ENCODE measurements around the gene CDYL.

CDYL gene

DNA sequence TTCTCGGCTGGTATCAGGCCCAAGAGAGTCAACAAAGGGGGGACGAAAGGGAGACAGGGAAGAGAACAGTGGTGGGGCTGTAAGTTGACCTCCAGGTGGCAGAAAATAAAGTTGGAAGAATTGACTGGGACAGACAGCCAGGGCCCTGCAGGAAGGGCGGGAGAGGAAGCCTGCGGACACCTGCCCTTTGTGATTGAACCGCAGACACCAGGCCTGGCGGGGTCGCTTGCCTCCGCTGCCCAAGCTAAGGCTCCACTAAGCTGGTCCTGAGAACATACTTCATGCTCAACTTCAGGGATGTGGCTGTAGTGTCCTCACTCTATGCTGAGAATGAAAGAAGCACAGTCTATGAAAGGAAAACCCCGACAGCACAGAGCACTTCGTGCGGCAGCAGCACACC lies 173.9 kb downstream of the CDYL start:
- H3K27me3 ChIP-seq (ENCODE audit: control insufficient read depth in 1 of 2, insufficient read depth in 2 of 2, low read length in 2 of 2) = no peaks in the 10 kb centered on the region
- H3K36me3 ChIP-seq (ENCODE audit: control insufficient read depth in 1 of 2, insufficient read depth in 2 of 2, low read length in 2 of 2) = peaks cover 12 to 49% of the 10 kb centered on the region in 2 donors
- H3K9ac ChIP-seq (ENCODE audit: low read depth in 1 of 2, low read length in 2 of 2) = no peak overlapping the region
- no peaks in the 10 kb centered on the region for H3K9me3 ChIP-seq (ENCODE audit: control insufficient read depth in 1 of 2, low read length in 2 of 2)
- H3K4me3 ChIP-seq (ENCODE audit: low read depth in 1 of 2, low read length in 2 of 2) = no peak overlapping the region
- no peak overlapping the region for H3K27ac ChIP-seq (ENCODE audit: low read depth, low read length)
- no peaks in the 10 kb centered on the region for H3K4me1 ChIP-seq (ENCODE audit: control insufficient read depth in 1 of 2, insufficient read depth in 2 of 2, low read length in 2 of 2)

DNA sequence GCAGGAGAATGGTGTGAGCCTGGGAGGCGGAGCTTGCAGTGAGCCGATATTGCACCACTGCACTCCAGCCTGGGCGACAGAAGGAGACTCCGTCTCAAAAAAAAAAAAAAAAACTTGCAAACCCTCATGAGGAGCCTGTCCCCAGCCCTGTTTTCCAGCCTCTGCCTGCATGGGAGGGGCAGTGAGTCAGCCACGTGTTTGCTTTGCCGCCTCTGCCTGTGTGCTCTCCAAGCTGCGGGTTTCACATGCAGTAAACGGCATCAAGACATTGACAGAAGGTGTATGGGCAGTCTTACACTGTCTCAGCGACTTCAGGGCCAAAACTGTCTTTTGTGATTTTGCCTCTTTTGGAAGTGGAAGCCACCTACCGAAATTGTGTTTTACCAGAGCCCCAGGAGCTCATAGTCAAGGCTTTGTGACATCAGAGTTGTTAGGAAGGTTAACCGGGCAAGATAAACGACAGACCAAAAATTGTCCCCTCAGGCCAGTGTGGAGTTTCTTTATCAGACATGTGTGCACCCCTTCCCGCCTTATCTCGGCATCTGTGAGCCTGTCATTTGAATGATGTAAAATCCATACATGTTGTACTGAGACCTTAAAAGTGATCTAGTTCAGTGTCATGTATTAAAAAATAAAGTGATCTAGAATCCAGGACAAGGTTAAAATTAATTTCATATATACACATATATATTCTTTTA lies 174.8 kb downstream of the CDYL start:
- H3K9ac ChIP-seq (ENCODE audit: low read depth in 1 of 2, low read length in 2 of 2) = no peak overlapping the region
- peaks cover 9 to 43% of the 10 kb centered on the region in 2 donors for H3K36me3 ChIP-seq (ENCODE audit: control insufficient read depth in 1 of 2, insufficient read depth in 2 of 2, low read length in 2 of 2)

DNA sequence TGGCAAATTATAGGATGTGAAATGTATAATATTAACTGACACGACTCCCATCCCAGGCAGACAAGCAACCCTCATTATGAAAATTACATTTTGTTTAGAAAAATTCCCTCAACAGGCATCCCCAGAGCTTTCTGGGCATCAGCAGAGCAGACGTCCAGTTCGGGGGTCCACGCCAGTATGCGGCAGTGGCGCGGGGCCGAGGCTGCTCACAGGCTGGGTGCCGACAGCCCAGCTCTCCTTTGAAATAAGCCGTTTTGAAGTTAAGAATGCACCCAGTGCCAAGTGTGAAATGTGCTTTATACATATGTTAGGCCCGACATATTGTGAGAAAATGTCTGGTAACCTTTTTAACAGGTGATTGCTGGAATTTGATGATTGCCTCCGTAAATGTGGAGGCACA lies 177.2 kb downstream of the CDYL start:
- Histone ChIP-seq H3K9ac (ENCODE audit: low read depth in 1 of 2, low read length in 2 of 2) (no peak overlapping the region), H3K4me1 (ENCODE audit: control insufficient read depth in 1 of 2, insufficient read depth in 2 of 2, low read length in 2 of 2) (no peaks in the 10 kb centered on the region), H3K27ac (ENCODE audit: low read depth, low read length) (no peak overlapping the region), H3K27me3 (ENCODE audit: control insufficient read depth in 1 of 2, insufficient read depth in 2 of 2, low read length in 2 of 2) (no peaks in the 10 kb centered on the region), H3K36me3 (ENCODE audit: control insufficient read depth in 1 of 2, insufficient read depth in 2 of 2, low read length in 2 of 2) (peaks cover 9 to 41% of the 10 kb centered on the region in 2 donors), H3K4me3 (ENCODE audit: low read depth in 1 of 2, low read length in 2 of 2) (no peak overlapping the region), H3K9me3 (ENCODE audit: control insufficient read depth in 1 of 2, low read length in 2 of 2) (no peaks in the 10 kb centered on the region)

More for the DNA sequence above, 174.8 kb downstream of the CDYL start:
- Histone ChIP-seq H3K4me1 (ENCODE audit: control insufficient read depth in 1 of 2, insufficient read depth in 2 of 2, low read length in 2 of 2) (no peaks in the 10 kb centered on the region), H3K27me3 (ENCODE audit: control insufficient read depth in 1 of 2, insufficient read depth in 2 of 2, low read length in 2 of 2) (no peaks in the 10 kb centered on the region), H3K27ac (ENCODE audit: low read depth, low read length) (no peak overlapping the region), H3K9me3 (ENCODE audit: control insufficient read depth in 1 of 2, low read length in 2 of 2) (no peaks in the 10 kb centered on the region), H3K4me3 (ENCODE audit: low read depth in 1 of 2, low read length in 2 of 2) (no peak overlapping the region)

GRCh38 chr6:4956625-4957024 lies 180.4 kb downstream of the CDYL start:
- Histone ChIP-seq H3K27ac (ENCODE audit: low read depth, low read length) (no peak overlapping the region), H3K9me3 (ENCODE audit: control insufficient read depth in 1 of 2, low read length in 2 of 2) (no peaks in the 10 kb centered on the region), H3K4me3 (ENCODE audit: low read depth in 1 of 2, low read length in 2 of 2) (no peak overlapping the region), H3K9ac (ENCODE audit: low read depth in 1 of 2, low read length in 2 of 2) (no peak overlapping the region), H3K27me3 (ENCODE audit: control insufficient read depth in 1 of 2, insufficient read depth in 2 of 2, low read length in 2 of 2) (no peaks in the 10 kb centered on the region), H3K4me1 (ENCODE audit: control insufficient read depth in 1 of 2, insufficient read depth in 2 of 2, low read length in 2 of 2) (no peaks in the 10 kb centered on the region), H3K36me3 (ENCODE audit: control insufficient read depth in 1 of 2, insufficient read depth in 2 of 2, low read length in 2 of 2) (peaks cover 5 to 25% of the 10 kb centered on the region in 2 donors)

GRCh38 chr6:4957521-4958231 lies 181.5 kb downstream of the CDYL start:
- H3K4me1 ChIP-seq (ENCODE audit: control insufficient read depth in 1 of 2, insufficient read depth in 2 of 2, low read length in 2 of 2) = no peaks in the 10 kb centered on the region
- no peak overlapping the region for H3K27ac ChIP-seq (ENCODE audit: low read depth, low read length)
- peaks cover 0 to 18% of the 10 kb centered on the region in 2 donors for H3K36me3 ChIP-seq (ENCODE audit: control insufficient read depth in 1 of 2, insufficient read depth in 2 of 2, low read length in 2 of 2)

GRCh38 chr6:4958624-4959023 lies 182.4 kb downstream of the CDYL start:
- no peak overlapping the region for H3K27ac ChIP-seq (ENCODE audit: low read depth, low read length)
- no peak overlapping the region for H3K4me3 ChIP-seq (ENCODE audit: low read depth in 1 of 2, low read length in 2 of 2)
- no peaks in the 10 kb centered on the region for H3K9me3 ChIP-seq (ENCODE audit: control insufficient read depth in 1 of 2, low read length in 2 of 2)
- no peak overlapping the region for H3K9ac ChIP-seq (ENCODE audit: low read depth in 1 of 2, low read length in 2 of 2)
- H3K27me3 ChIP-seq (ENCODE audit: control insufficient read depth in 1 of 2, insufficient read depth in 2 of 2, low read length in 2 of 2) = no peaks in the 10 kb centered on the region
- H3K36me3 ChIP-seq (ENCODE audit: control insufficient read depth in 1 of 2, insufficient read depth in 2 of 2, low read length in 2 of 2) = peaks cover 0 to 13% of the 10 kb centered on the region in 2 donors
- H3K4me1 ChIP-seq (ENCODE audit: control insufficient read depth in 1 of 2, insufficient read depth in 2 of 2, low read length in 2 of 2) = no peaks in the 10 kb centered on the region

More at GRCh38 chr6:4957521-4958231, 181.5 kb downstream of the CDYL start:
- H3K27me3 ChIP-seq (ENCODE audit: control insufficient read depth in 1 of 2, insufficient read depth in 2 of 2, low read length in 2 of 2) = no peaks in the 10 kb centered on the region
- no peaks in the 10 kb centered on the region for H3K9me3 ChIP-seq (ENCODE audit: control insufficient read depth in 1 of 2, low read length in 2 of 2)
- H3K4me3 ChIP-seq (ENCODE audit: low read depth in 1 of 2, low read length in 2 of 2) = no peak overlapping the region
- no peak overlapping the region for H3K9ac ChIP-seq (ENCODE audit: low read depth in 1 of 2, low read length in 2 of 2)

- Histone ChIP-seq H3K27ac (ENCODE audit: low read depth, low read length) (no peak overlapping the region), H3K9me3 (ENCODE audit: control insufficient read depth in 1 of 2, low read length in 2 of 2) (no peaks in the 10 kb centered on the region), H3K4me1 (ENCODE audit: control insufficient read depth in 1 of 2, insufficient read depth in 2 of 2, low read length in 2 of 2) (no peaks in the 10 kb centered on the region), H3K4me3 (ENCODE audit: low read depth in 1 of 2, low read length in 2 of 2) (no peak overlapping the region), H3K27me3 (ENCODE audit: control insufficient read depth in 1 of 2, insufficient read depth in 2 of 2, low read length in 2 of 2) (no peaks in the 10 kb centered on the region), H3K9ac (ENCODE audit: low read depth in 1 of 2, low read length in 2 of 2) (no peak overlapping the region), H3K36me3 (ENCODE audit: control insufficient read depth in 1 of 2, insufficient read depth in 2 of 2, low read length in 2 of 2) (no peaks in the 10 kb centered on the region)
Observed at GRCh38 chr6:4961322-4962168, 185.3 kb downstream of the CDYL start.

DNA sequence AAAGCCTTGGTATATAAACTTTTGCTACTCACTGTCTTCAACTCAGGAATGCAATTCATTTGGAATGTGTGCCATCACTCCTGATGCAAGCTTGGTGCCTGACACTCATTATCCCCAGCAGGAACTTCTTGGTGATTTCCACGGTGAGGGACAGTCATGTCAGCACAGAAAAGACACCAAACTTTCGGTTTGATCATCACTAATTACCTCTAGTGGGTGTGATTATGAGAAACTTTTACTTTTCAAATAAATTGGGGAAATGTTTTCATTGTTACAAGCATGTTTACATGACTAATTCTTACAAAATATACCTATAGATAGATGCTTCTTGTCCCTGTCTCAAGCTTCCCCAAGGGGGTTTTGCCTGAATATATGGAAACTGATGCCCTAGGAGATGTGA lies 186.7 kb downstream of the CDYL start:
- H3K4me1 ChIP-seq (ENCODE audit: control insufficient read depth in 1 of 2, insufficient read depth in 2 of 2, low read length in 2 of 2) = no peaks in the 10 kb centered on the region
- no peaks in the 10 kb centered on the region for H3K27me3 ChIP-seq (ENCODE audit: control insufficient read depth in 1 of 2, insufficient read depth in 2 of 2, low read length in 2 of 2)
- H3K4me3 ChIP-seq (ENCODE audit: low read depth in 1 of 2, low read length in 2 of 2) = no peak overlapping the region
- H3K9ac ChIP-seq (ENCODE audit: low read depth in 1 of 2, low read length in 2 of 2) = no peak overlapping the region
- no peaks in the 10 kb centered on the region for H3K9me3 ChIP-seq (ENCODE audit: control insufficient read depth in 1 of 2, low read length in 2 of 2)
- no peak overlapping the region for H3K27ac ChIP-seq (ENCODE audit: low read depth, low read length)
- H3K36me3 ChIP-seq (ENCODE audit: control insufficient read depth in 1 of 2, insufficient read depth in 2 of 2, low read length in 2 of 2) = no peaks in the 10 kb centered on the region

DNA sequence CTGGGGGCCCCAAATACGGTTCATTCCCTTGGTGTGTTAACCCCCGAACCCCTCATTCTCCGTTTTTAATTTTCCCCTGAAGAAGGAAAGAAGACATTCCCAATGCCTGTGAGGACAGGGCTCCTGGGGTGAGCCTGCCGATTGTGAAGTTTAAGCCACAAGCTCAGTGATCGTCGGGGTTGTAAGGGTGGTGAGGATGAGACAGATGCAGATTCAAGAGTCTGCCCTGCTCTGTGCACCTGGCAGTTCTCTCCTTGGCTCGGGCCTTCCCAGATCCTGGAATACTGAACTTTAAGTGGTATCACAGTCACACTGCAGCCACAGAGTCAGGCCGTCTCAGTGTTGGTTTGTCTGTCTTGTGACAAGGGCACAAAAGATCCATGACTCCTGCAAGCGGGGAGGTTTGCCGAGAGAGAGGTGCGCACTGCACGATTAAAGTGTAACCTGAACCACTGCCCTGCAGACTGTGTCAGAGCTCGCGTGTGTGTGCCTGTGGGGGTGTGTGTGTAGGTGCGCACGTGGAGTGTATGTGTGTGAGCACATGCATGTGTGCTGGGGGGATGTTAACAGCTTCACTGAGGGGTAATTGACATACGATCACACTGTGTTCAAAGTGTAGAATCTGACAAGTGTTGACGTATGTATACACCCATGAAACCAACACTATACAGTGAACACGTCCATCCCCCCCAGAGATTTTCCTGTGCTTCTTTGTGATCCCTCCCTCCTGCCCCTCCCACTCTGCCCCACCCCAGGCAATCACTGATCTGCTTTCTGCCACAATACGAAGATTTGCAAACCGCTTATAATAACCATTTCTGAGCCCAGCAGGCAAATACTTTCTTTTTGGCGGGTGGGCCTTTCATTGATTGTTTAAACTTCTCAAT lies 188.7 kb downstream of the CDYL start:
- H3K36me3 ChIP-seq (ENCODE audit: control insufficient read depth in 1 of 2, insufficient read depth in 2 of 2, low read length in 2 of 2) = no peaks in the 10 kb centered on the region
- no peak overlapping the region for H3K4me3 ChIP-seq (ENCODE audit: low read depth in 1 of 2, low read length in 2 of 2)
- H3K27ac ChIP-seq (ENCODE audit: low read depth, low read length) = no peak overlapping the region
- peaks cover 0 to 3% of the 10 kb centered on the region in 2 donors for H3K27me3 ChIP-seq (ENCODE audit: control insufficient read depth in 1 of 2, insufficient read depth in 2 of 2, low read length in 2 of 2)
- no peaks in the 10 kb centered on the region for H3K9me3 ChIP-seq (ENCODE audit: control insufficient read depth in 1 of 2, low read length in 2 of 2)
- no peaks in the 10 kb centered on the region for H3K4me1 ChIP-seq (ENCODE audit: control insufficient read depth in 1 of 2, insufficient read depth in 2 of 2, low read length in 2 of 2)
- H3K9ac ChIP-seq (ENCODE audit: low read depth in 1 of 2, low read length in 2 of 2) = no peak overlapping the region
